A549 (cell line): ENCODE results near the gene GNG2.

Source experiments
- EP300 ChIP-seq, 2 experiments: fragments of >200 bp; sonication (Bioruptor Twin); formaldehyde crosslinking; IDR thresholded peaks; 2 replicates in 1 of 2; 3 replicates in 1 of 2; pipeline ENCODE4 v1.6.1; 2016 to 2017
- JUNB ChIP-seq: fragments of >200 bp; sonication (Bioruptor Twin); formaldehyde crosslinking; IDR thresholded peaks from 2 replicates; pipeline ENCODE4 v1.6.1; 2016
- KDM5A ChIP-seq: fragments of 200-600 bp; sonication (generic); IDR thresholded peaks from 2 replicates; pipeline ENCODE4 v1.6.1; 2016; ENCODE audit warnings: antibody characterized with exemption, mild to moderate bottlenecking
- MYC ChIP-seq: IDR thresholded peaks from 2 replicates; pipeline ENCODE4 v1.6.1; 2012; ENCODE audit warnings: mild to moderate bottlenecking, inconsistent platforms, low read length, improper control_type of control experiment, borderline replicate concordance

DNA sequence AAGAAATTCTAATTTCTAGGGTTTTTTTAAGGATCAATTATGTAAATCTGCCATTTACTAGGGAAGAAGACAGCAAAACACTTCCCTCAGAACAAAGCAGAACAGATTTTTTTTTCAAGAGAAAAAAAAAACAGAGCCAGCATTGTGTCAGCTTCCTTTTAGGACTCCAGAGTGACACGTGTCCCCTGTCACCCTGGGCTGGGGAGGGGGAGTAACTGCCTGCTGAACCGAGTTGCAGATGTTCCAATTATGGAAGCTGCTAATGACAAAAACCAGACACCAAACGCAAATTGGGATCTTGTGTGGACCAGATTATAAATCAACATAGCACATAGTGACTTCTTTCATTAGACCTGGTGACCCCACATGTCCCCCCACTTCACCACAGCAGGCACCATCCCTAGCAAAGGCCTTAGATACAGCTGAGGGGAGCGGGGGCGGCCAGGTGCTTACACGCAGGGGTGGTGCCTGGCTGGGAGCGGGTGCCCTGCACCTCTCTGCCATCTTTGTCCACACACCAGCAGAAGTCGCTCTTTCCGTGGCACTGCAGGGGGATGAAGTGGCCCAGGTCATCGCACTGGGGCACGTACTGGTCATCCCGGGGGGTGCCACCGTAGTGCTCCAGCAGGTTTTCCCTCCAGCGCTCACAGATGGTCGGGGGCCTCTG, 154.3 kb downstream of the GNG2 start:
- TF ChIP-seq EP300 (IDR thresholded peaks at IDR 0.05) (no peak), JUNB (no peak), KDM5A (no peak), MYC (no peak)
